Dermis blood vessel endothelial cell (primary cell): ENCODE results near the gene SOX11. TPM values are rescaled to one million over a fixed set of nuclear protein-coding genes. Genes with fewer than 3 reads are reported as not detected.
"Not testable (repeated sequence)": the region's sequence is repeated elsewhere in the genome, so short reads cannot be mapped to it uniquely, and the experiment has no call there.

Source experiments
- DNase-seq: peaks from one replicate; pipeline ENCODE4 v3.0.0; 2010
- total RNA-seq: library from RNA; depleted of rRNA; stranded (reverse); fragments of >200 nt; gene quantifications from 2 replicates; pipeline ENCODE4 v1.2.3, GENCODE V29; 2014

Gene SOX11
- not detected in 2 replicates for total RNA-seq

- DNase-seq, result no peak
These were observed at the start of gene SOX11 for GRCh38 chr2:5691985-5692529. TSS of gene SOX11 (plus strand) at chr2:5692384. CDS start at chr2:5692722, 338 bp downstream.

GRCh38 chr2:5652734-5653133, 39.5 kb upstream of the SOX11 start:
- not testable (repeated sequence) for DNase-seq

DNA sequence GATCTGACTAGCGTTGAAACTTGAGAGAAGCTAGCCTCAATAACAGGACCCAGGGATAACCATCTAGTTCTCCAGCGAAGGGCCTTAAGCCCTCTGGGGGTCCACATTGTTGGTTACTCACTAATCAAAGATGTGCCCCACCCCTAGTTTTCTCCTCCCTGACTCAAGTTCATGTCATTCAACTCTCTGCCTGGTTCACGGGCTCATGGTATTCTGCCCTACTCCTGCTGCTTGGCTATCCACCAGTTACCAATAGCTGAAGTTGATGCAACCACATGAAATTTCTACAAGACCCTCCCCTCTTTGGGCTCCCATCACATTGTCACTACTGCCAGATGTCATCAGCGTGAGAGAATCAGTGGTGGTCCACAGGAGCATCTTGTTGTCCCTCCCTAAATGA, 38.4 kb upstream of the SOX11 start:
- not testable (repeated sequence) for DNase-seq

GRCh38 chr2:5657231-5657630, 35.0 kb upstream of the SOX11 start:
- no peak for DNase-seq

- DNase-seq, result no peak
These were observed 31.6 kb upstream of the SOX11 start for GRCh38 chr2:5660591-5660990.

- no peak for DNase-seq
These were observed 30.8 kb upstream of the SOX11 start for GRCh38 chr2:5661362-5661761.

DNA sequence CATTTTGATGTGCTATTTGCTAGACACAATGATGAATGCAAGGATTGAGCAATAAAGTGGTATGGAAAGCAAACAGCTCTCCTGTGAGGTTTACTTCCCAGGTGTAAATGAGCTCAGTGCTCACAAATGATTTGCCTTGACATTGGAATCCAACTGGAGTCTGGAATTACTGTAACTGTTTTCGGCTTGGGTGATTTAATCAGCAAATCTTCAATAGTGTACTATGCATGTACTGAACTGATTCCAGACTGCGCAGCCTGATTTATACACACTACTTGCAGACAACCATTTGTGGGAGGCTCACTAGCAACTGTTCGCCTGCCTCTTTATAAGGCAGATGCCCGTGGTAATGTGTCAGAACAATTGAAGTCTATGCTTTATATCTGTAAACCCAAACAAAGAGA, 27.9 kb upstream of the SOX11 start:
- DNase-seq, result no peak

GRCh38 chr2:5665066-5665465, 27.1 kb upstream of the SOX11 start:
- no peak for DNase-seq

- no peak for DNase-seq
These were observed 25.4 kb upstream of the SOX11 start for GRCh38 chr2:5666798-5667197.

- not testable (repeated sequence) for DNase-seq
These were observed 24.5 kb upstream of the SOX11 start for GRCh38 chr2:5667655-5668054.

- no peak for DNase-seq
These were observed 23.4 kb upstream of the SOX11 start for GRCh38 chr2:5668682-5669250.

DNA sequence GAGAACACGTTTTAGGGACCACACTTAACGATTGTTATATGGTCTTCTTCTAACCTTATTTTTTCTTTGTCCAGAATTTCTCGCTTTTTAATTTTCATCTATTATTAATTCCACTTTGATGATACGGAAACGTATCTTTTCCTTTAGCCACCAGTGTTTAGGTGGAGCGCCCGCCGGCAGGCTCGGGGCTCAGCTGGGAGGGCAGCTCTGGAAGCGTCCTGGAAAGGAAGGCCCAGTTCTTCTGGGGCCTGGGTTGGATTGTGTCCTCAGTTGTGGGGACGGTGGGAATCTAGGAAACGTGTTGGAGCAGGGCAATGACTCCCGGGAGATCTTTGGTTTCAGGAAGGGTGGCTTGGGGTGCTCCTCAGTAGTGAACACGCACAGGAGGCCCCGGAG, 19.4 kb upstream of the SOX11 start:
- no peak for DNase-seq

GRCh38 chr2:5673145-5674025, 18.8 kb upstream of the SOX11 start:
- no peak for DNase-seq

- no peak for DNase-seq
These were observed 18.2 kb upstream of the SOX11 start for GRCh38 chr2:5674026-5674340.

- DNase-seq, result no peak
These were observed 15.1 kb upstream of the SOX11 start for GRCh38 chr2:5677133-5677532.

DNA sequence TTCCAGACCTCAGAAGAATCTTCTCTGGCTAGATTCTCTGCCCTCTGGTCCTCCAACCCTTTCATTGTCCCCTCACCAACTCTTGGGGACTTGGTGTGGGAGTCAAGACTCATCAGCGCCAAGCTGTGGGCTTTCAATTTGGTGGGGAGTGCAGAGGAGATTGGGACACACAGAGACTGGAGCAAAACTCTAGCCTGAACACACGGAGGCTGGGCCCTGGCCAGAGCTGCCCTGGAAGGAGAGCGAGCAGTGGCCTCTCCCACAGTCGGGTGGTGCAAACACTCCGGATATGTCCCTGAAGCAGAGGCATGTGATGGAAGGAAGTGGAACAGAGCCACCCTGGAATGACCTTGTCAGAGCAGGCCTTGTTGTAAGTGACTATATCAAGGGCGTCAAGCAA, 8.7 kb upstream of the SOX11 start:
- DNase-seq, result no peak

DNA sequence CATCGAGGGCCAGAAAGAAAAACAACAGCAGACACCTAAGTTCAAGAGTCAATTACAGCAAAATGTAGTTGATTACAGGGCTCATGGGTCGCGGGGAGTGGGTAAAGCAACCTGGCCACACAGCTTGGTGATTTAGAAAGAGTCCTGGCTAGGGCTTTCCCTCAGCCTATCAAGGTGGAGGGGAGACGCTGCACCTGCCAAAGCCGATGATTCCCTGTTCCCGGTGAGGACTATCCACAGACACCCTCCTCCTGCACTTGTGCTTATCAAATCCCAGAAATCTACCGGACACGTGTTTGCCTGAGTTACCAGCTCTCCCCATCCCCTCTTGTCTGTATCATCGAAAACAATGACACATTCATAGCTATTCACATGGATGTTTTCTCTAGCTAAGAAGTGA, 7.0 kb upstream of the SOX11 start:
- no peak for DNase-seq

- no peak for DNase-seq
These were observed 6.1 kb upstream of the SOX11 start for GRCh38 chr2:5686068-5686467.

DNA sequence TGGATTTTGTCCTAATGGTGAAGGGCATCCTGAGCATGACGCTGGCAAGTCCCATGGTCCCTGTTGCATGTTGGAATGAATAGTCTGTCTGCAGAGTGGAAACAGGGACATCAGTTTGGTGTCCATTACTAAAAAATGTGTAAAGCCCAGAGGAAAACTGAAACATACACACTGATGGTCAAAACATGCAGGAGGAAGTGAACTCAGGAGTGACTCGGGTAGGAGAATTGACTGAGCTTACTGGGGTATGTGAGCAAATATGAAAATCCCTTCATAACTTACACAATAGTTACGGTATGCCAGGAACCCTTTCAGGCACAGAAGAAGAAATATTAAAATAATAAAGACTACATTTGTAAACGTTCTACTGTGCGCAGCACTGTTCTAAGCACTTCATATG, 5.6 kb upstream of the SOX11 start:
- no peak for DNase-seq

GRCh38 chr2:5689750-5690149, 2.4 kb upstream of the SOX11 start:
- DNase-seq, result no peak

- DNase-seq, result no peak
These were observed 1.9 kb upstream of the SOX11 start for GRCh38 chr2:5690286-5690685.

GRCh38 chr2:5690718-5691220, 1.4 kb upstream of the SOX11 start:
- DNase-seq, result no peak

GRCh38 chr2:5691221-5691984, 781 bp upstream of the SOX11 start:
- no peak for DNase-seq
